Prostate gland (tissue), 2 donors: ENCODE measurements around the gene ARMS2. TPM values are rescaled to one million over a fixed set of nuclear protein-coding genes. Genes with fewer than 3 reads are reported as not detected.

ENCODE experiments used
- DNase-seq: peaks from one replicate; pipeline ENCODE4 v3.0.0-alpha.2; 2019; ENCODE audit warnings: low spot score
- H3K27ac ChIP-seq, 2 donors: fragments of 200-600 bp; sonication (generic); 2 replicates each; pipeline ENCODE4 v1.5.1; 2017 to 2019
- H3K27me3 ChIP-seq: fragments of 200-600 bp; sonication (generic); replicated peaks from 2 replicates; pipeline ENCODE4 v1.5.1; 2019; ENCODE audit not compliant: insufficient read depth
- H3K36me3 ChIP-seq, 2 donors: fragments of 200-600 bp; sonication (generic); 1 replicate in 1 of 2; 2 replicates in 1 of 2; pipeline versions ENCODE4 v1.5.1 to v1.8.1; 2017 to 2019
- H3K4me1 ChIP-seq: fragments of 200-600 bp; sonication (generic); replicated peaks from 2 replicates; pipeline ENCODE4 v1.5.1; 2019
- H3K4me3 ChIP-seq, 2 donors: fragments of 200-600 bp; sonication (generic); 2 replicates each; pipeline ENCODE4 v1.5.1; 2017 to 2019
- H3K9me3 ChIP-seq: fragments of 200-600 bp; sonication (generic); 2 replicates; pipeline ENCODE4 v1.5.1; 2017
- POLR2A ChIP-seq: fragments of 450-650 bp; IDR thresholded peaks from one replicate; pipeline ENCODE4 v1.6.1; 2016; ENCODE audit warnings: antibody characterized with exemption, mild to moderate bottlenecking
- POLR2AphosphoS5 ChIP-seq: sonication (generic); formaldehyde crosslinking; IDR thresholded peaks from one replicate; pipeline ENCODE4 v1.6.1; 2017; ENCODE audit warnings: antibody characterized with exemption
- WGBS: methylation state at CpG from one replicate; pipeline ENCODE4 v1.1.5; 2018; 5-methylcytosine and 5-hydroxymethylcytosine counted together
- intact Hi-C: fragments of 100-400 bp; cut with DNase I; formaldehyde crosslinking; loops from one replicate; pipeline ENCODE4 v1.14.2; 2022
- total RNA-seq, 2 donors: library from RNA; depleted of rRNA; stranded (reverse); fragments of >200 nt; gene quantifications; one replicate each; pipeline ENCODE4 v1.1.0, GENCODE V29; 2016
- TF ChIP-seq, protein P1 (sequence below), 4 experiments: fragments of 200-600 bp in 2 of 4; fragments of 450-650 bp in 2 of 4; sonication (generic) in 2 of 4; IDR thresholded peaks; 1 replicate in 3 of 4; 2 replicates in 1 of 4; pipeline ENCODE4 v1.5.1; 2016 to 2019; ENCODE audit warnings: antibody characterized with exemption in 4 of 4, mild to moderate bottlenecking in 2 of 4, moderate library complexity in 2 of 4

The ARMS2 gene
- total RNA-seq, 2 donors from 2014 or later = 1.1 TPM; not detected in 1

DNA sequence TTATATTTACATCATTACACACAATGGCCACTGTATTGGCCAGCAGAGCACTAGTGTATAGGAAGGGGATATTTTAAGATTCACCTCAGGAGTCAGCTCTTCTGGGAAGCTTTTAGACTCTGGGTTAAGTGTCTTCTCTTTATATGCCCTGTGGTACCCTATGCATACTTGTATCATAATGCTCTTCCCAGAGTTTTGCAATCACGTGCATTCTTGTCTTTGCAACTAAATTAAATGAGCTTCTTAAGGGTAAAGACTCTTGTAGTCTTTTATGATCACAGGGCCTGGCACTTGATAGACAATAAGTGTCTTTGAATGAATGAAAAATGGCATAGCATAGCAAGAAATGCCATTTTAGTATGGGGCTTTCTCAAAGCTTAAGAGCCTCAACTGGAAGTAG lies 35.4 kb upstream of the ARMS2 start:
- Histone ChIP-seq H3K4me1 (no peaks in the 10 kb centered on the region), H3K27me3 (no peaks in the 10 kb centered on the region), H3K27ac (no peak overlapping the region), H3K9me3 (no peaks in the 10 kb centered on the region), H3K36me3 (peaks cover 0 to 4% of the 10 kb centered on the region in 2 donors), H3K4me3 (no peak overlapping the region)
- 47% methylated on average over 1 of the region's 1 CpG for WGBS
- intact Hi-C loops = no loop called here
- DNase-seq = no peak
- TF ChIP-seq POLR2AphosphoS5 (no peak), POLR2A (no peak)
- TF ChIP-seq, protein P1, sequence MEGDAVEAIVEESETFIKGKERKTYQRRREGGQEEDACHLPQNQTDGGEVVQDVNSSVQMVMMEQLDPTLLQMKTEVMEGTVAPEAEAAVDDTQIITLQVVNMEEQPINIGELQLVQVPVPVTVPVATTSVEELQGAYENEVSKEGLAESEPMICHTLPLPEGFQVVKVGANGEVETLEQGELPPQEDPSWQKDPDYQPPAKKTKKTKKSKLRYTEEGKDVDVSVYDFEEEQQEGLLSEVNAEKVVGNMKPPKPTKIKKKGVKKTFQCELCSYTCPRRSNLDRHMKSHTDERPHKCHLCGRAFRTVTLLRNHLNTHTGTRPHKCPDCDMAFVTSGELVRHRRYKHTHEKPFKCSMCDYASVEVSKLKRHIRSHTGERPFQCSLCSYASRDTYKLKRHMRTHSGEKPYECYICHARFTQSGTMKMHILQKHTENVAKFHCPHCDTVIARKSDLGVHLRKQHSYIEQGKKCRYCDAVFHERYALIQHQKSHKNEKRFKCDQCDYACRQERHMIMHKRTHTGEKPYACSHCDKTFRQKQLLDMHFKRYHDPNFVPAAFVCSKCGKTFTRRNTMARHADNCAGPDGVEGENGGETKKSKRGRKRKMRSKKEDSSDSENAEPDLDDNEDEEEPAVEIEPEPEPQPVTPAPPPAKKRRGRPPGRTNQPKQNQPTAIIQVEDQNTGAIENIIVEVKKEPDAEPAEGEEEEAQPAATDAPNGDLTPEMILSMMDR (IDR thresholded peaks at IDR 0.05) = no peak

DNA sequence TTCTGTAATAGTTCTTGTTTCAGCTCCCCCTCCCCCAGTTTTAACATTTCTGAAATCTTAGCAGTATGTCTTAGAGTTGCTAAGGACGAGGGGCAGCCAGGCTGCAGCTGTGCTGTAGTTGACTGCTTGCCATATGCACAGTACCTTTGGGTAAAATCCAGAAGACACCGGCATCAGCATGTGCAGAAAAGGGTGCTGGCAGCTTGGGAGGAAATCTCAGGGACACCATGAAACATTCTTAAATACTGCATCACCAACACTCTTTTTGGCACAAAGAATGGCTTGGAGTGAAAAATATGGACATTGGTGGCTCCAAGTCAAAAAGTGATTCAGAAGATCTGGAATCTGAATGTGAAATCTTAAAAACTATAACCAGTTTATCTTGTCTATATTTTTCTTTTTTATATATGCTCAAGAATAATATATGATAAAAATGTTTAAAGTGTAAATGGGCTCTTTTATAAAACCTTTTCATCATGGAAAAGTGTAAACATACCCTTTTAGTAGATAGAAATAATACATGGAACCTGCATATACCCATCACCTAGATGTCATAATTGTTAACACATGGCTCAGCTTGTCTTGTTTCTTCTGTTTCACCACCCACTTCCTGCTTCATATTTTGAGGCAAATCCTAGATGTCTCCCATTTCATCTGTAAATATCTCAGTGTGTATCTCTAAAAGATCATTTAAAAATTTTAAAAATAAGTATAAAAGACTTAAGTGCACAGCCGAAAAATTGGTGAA lies 34.4 kb upstream of the ARMS2 start:
- no peak overlapping the region for H3K4me3 ChIP-seq
- intact Hi-C loops = no loop called here
- H3K4me1 ChIP-seq = no peaks in the 10 kb centered on the region
- no peaks in the 10 kb centered on the region for H3K9me3 ChIP-seq
- TF ChIP-seq, protein P1 (IDR thresholded peaks at IDR 0.05) = no peak
- peak; percentile 28 for TF ChIP-seq POLR2AphosphoS5
- no peak for TF ChIP-seq POLR2A
- H3K27me3 ChIP-seq = no peaks in the 10 kb centered on the region
- peaks cover 0 to 4% of the 10 kb centered on the region in 2 donors for H3K36me3 ChIP-seq
- no peak overlapping the region for H3K27ac ChIP-seq
- WGBS = 35% methylated on average over 3 of the region's 3 CpGs
- DNase-seq = peak; percentile 7

DNA sequence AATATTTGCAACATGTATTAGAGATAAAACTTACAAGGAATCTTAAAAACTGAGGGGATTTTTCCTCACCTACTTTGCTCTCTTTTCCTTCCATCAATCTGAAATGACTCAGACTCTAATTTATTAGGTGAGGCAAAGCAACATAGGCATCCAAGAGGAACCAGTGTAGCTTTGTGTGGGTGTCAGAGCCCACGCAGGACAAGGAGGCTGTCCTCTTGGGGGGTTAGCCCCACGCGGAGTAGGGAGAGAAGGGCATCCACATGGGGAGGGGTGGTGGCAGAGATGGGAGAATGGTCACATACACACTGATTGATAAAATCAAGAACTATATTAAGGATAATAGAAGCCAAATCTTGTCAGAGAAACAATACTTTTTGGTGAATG lies 33.8 kb upstream of the ARMS2 start:
- Histone ChIP-seq H3K27me3 (no peaks in the 10 kb centered on the region), H3K27ac (no peak overlapping the region), H3K36me3 (peaks cover 0 to 4% of the 10 kb centered on the region in 2 donors), H3K9me3 (no peaks in the 10 kb centered on the region), H3K4me3 (no peak overlapping the region), H3K4me1 (no peaks in the 10 kb centered on the region)
- WGBS = 69% methylated on average over 3 of the region's 3 CpGs
- no peak for DNase-seq
- intact Hi-C loops = no loop called here
- TF ChIP-seq POLR2AphosphoS5 = no peak
- TF ChIP-seq POLR2A = no peak
- TF ChIP-seq, protein P1 (IDR thresholded peaks at IDR 0.05) = no peak

DNA sequence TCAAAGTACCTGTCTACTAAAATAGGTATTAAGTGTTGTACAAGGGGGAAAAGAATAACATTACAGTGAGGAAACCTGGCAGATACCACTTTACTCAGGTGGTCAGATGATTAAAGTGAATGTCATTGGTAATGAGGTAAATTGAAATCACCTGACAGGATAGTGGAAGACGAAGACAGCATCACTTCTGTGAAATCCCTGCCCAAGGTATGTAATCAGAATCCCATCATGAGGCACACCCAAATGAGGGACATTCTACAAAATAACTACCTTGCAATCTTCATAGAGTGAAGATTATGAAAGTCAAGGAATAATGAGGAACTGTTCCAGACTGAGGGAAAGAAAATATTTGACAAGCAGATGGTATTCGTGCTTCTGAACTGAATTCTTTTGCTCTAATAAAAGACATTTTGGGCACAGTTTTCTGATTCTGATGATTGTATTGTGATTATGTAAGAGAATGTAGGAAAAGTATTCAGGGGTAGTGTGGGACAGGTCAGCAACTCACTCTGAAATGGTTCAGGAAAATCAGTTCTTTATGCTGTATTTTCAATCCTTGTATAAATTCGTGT lies 33.3 kb upstream of the ARMS2 start:
- Histone ChIP-seq H3K4me3 (no peak overlapping the region), H3K9me3 (no peaks in the 10 kb centered on the region), H3K36me3 (peaks cover 0 to 4% of the 10 kb centered on the region in 2 donors), H3K4me1 (no peaks in the 10 kb centered on the region), H3K27ac (no peak overlapping the region), H3K27me3 (no peaks in the 10 kb centered on the region)
- WGBS = 50% methylated on average over 3 of the region's 3 CpGs
- no peak for TF ChIP-seq POLR2A
- TF ChIP-seq, protein P1 (IDR thresholded peaks at IDR 0.05) = no peak
- no peak for TF ChIP-seq POLR2AphosphoS5
- intact Hi-C loops = no loop called here
- DNase-seq = no peak

DNA sequence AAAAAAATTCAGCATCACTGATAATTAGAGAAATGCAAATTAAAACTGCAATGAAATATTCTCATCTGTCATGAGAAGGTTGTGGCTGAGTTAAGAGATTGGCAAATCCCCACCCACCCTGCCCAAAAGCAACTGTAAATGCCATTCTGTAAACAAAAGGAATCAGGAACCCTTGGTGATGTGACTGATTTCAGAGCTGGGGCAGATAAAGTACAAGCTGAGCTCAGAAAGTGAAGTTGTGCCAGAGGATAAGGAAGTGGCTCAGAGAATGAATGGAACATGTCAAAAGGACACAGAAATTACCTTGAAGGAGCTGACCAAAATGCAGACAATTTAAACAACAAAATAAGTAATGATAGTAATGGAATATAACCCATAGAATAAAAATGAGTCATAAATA lies 32.7 kb upstream of the ARMS2 start:
- H3K27ac ChIP-seq = no peak overlapping the region
- intact Hi-C loops = no loop called here

More for the DNA sequence above, 32.7 kb upstream of the ARMS2 start:
- H3K4me3 ChIP-seq = no peak overlapping the region
- no peak for TF ChIP-seq POLR2A
- TF ChIP-seq POLR2AphosphoS5 = no peak
- TF ChIP-seq, protein P1 (IDR thresholded peaks at IDR 0.05) = no peak
- DNase-seq = no peak
- peaks cover 0 to 4% of the 10 kb centered on the region in 2 donors for H3K36me3 ChIP-seq
- no peaks in the 10 kb centered on the region for H3K27me3 ChIP-seq
- H3K4me1 ChIP-seq = no peaks in the 10 kb centered on the region
- H3K9me3 ChIP-seq = no peaks in the 10 kb centered on the region
